Central memory CD8-positive, alpha-beta T cell (primary cell): ENCODE measurements around the gene CERS5.
"Not testable (repeated sequence)": the region's sequence is repeated elsewhere in the genome, so short reads cannot be mapped to it uniquely, and the experiment has no call there.

Source experiments
- ATAC-seq: fragments of 150-1000 bp; cut with Tn5 transposase; replicated peaks from 2 replicates; pipeline ENCODE4 v1.10.0; 2022; ENCODE audit warnings: mild to moderate bottlenecking, moderate FRiP score, moderate number of reproducible peaks; ENCODE audit not compliant: poor library complexity, severe bottlenecking; ENCODE audit errors: extremely low read depth
- DNase-seq, 2 donors: peaks; one replicate each; pipeline ENCODE4 v3.0.0; 2021; ENCODE audit warnings: low spot score in 2 of 2
- H3K27ac Mint-ChIP-seq: one replicate; pipeline ENCODE4 v1.8.0; 2022; ENCODE audit warnings: low read depth, mild to moderate bottlenecking, moderate library complexity, mixed read lengths
- H3K27me3 Mint-ChIP-seq: one replicate; pipeline ENCODE4 v1.8.0; 2022; ENCODE audit warnings: mixed read lengths
- H3K36me3 Mint-ChIP-seq: one replicate; pipeline ENCODE4 v1.8.0; 2022; ENCODE audit warnings: mild to moderate bottlenecking, moderate library complexity, mixed read lengths; ENCODE audit not compliant: insufficient read depth
- H3K4me1 Mint-ChIP-seq: one replicate; pipeline ENCODE4 v1.8.0; 2022; ENCODE audit warnings: mixed read lengths
- H3K4me3 Mint-ChIP-seq: one replicate; pipeline ENCODE4 v1.8.0; 2022; ENCODE audit warnings: mild to moderate bottlenecking, moderate library complexity, mixed read lengths
- H3K9me3 Mint-ChIP-seq: one replicate; pipeline ENCODE4 v1.8.0; 2022; ENCODE audit warnings: mixed read lengths

CERS5 gene

DNA sequence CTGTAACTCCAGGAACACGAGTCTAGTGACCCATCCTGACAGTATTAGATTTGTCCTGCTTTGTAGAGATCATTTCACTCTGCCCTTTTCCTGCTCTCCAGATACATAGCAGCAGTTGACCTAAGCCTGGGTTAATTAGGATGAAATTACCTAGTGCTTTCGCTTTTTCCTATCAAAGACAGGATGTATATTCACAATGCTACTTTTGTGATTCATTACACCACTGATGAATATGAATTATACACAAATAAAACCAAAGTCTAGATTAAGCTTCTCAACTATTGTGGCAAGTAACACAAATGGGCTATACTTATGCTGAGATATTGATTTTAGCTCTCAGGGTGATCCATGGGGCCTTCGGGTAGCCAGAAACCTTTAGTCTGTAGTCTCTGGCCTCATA is 17.9 kb downstream of the CERS5 start:
- peaks cover 11% of the 10 kb centered on the region for H3K36me3 Mint-ChIP-seq
- peaks cover 19% of the 10 kb centered on the region for H3K4me1 Mint-ChIP-seq
- no peak overlapping the region for H3K4me3 Mint-ChIP-seq
- H3K27me3 Mint-ChIP-seq, result no peaks in the 10 kb centered on the region
- ATAC-seq (no peak), DNase-seq (no peak)
- no peak overlapping the region for H3K27ac Mint-ChIP-seq
- H3K9me3 Mint-ChIP-seq, result no peaks in the 10 kb centered on the region

GRCh38 chr12:50148011-50148410 is 19.2 kb downstream of the CERS5 start:
- H3K27ac Mint-ChIP-seq, H3K9me3 Mint-ChIP-seq, DNase-seq, H3K27me3 Mint-ChIP-seq, H3K36me3 Mint-ChIP-seq, H3K4me3 Mint-ChIP-seq, ATAC-seq: not testable (repeated sequence)
- H3K4me1 Mint-ChIP-seq, result peaks cover 19% of the 10 kb centered on the region

DNA sequence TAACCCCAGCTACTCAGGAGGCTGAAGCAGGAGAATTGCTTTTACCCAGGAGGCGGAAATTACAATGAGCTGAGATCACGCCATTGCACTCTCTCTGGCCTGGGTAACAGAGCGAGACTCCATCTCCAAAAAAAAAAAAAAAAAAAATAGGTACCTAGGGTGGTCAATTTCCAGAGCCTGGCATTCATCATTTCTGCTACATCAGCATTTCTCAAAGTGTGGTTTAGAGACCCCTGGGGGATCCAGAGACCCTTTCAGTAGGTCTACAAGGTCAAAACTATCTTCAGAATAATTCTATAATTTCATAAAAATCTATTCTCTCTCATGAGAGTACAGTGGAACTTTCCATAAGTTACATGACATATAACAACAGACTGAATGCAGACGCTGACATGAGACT is 19.9 kb downstream of the CERS5 start:
- DNase-seq (no peak), ATAC-seq (no peak)
- Mint-ChIP-seq H3K27me3 (no peaks in the 10 kb centered on the region), H3K9me3 (no peaks in the 10 kb centered on the region), H3K27ac (no peak overlapping the region), H3K4me1 (peaks cover 19% of the 10 kb centered on the region), H3K36me3 (peaks cover 12% of the 10 kb centered on the region), H3K4me3 (no peak overlapping the region)

DNA sequence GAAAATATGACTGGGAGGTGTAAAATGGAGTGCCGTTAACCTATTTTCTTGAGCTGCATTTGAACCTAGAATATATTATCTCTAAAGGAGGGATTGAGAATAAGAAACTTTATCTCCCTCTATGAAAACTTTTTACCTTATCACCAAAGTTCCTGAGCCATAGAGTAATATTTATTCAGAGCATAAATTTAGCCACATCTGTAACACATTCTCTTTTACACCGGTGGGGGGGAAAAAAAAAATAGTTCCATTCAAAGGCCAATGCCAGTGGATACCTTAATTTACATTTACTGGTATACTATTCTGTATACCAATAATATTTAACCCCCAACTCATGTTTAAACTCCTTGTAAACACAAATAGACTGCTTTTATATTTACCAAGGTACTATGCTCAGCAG is 21.7 kb downstream of the CERS5 start:
- Mint-ChIP-seq H3K27me3 (no peaks in the 10 kb centered on the region), H3K36me3 (peaks cover 24% of the 10 kb centered on the region), H3K4me3 (no peak overlapping the region), H3K4me1 (peaks cover 6% of the 10 kb centered on the region), H3K27ac (no peak overlapping the region), H3K9me3 (no peaks in the 10 kb centered on the region)
- DNase-seq (no peak), ATAC-seq (no peak)

GRCh38 chr12:50142993-50143392 is 24.2 kb downstream of the CERS5 start:
- H3K36me3 Mint-ChIP-seq, result peaks cover 29% of the 10 kb centered on the region
- H3K4me1 Mint-ChIP-seq, result peaks cover 6% of the 10 kb centered on the region
- no peaks in the 10 kb centered on the region for H3K9me3 Mint-ChIP-seq
- DNase-seq (no peak), ATAC-seq (no peak)
- no peak overlapping the region for H3K27ac Mint-ChIP-seq
- H3K27me3 Mint-ChIP-seq, result no peaks in the 10 kb centered on the region
- H3K4me3 Mint-ChIP-seq, result no peak overlapping the region

DNA sequence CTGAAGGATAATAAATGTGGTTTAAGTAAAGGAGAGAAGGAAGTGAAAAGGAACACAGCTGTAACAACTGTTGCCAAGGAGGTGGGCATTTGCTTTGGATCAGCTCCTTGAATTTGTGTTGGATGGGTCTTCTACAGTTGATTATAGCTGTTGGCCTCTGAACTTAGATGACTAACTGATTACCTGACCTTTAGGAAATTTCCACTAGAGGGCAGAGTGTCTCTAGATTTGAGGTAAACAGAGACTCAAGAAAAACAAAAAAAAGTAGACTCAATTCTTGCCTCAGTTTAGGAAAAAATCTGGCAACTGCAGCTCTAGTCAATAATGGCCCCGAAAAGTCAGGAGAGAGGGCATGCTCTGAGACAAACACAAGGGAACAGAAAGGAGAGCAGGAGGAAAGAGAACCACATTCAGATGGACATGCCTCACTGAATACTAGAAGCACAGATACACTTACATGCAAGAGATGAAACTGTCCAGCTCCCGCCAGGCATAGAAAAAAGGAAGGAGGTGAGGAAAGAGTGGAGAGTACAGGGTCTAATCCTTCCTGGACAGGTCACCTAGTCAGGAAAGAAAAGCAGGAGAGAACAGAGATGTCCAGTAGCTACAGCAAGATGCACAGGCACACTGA is 34.5 kb downstream of the CERS5 start:
- Mint-ChIP-seq H3K4me3 (no peak overlapping the region), H3K36me3 (peaks cover 68% of the 10 kb centered on the region), H3K9me3 (no peaks in the 10 kb centered on the region), H3K27ac (no peak overlapping the region), H3K27me3 (no peaks in the 10 kb centered on the region), H3K4me1 (peaks cover 35% of the 10 kb centered on the region)
- DNase-seq, result no peak
- peak; percentile 36 for ATAC-seq

DNA sequence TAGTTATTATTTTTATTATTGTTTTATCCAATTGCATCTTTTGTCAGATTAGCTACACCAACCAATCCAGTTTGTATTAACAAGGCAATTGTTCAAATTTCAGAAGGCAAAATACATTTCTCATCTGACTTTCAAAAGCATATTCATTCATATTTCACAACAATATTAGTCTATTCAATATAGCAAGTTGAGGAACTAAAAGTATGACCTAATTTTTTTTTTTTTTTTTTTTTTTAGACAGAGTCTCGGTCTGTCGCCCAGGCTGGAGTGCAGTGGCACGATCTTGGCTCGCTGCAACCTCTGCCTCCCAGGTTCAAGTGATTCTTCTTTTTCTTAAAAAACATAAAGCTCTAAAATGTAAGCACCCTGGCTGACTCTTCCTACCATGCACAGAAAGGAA is 37.9 kb downstream of the CERS5 start:
- H3K27ac Mint-ChIP-seq, result no peak overlapping the region
- no peaks in the 10 kb centered on the region for H3K27me3 Mint-ChIP-seq
- H3K36me3 Mint-ChIP-seq, result peaks cover 73% of the 10 kb centered on the region
- H3K4me3 Mint-ChIP-seq, result no peak overlapping the region
- DNase-seq (no peak), ATAC-seq (no peak)
- H3K9me3 Mint-ChIP-seq, result no peaks in the 10 kb centered on the region
- H3K4me1 Mint-ChIP-seq, result peaks cover 46% of the 10 kb centered on the region

- peaks cover 72% of the 10 kb centered on the region for H3K36me3 Mint-ChIP-seq
Measured at GRCh38 chr12:50127546-50127945, 39.6 kb downstream of the CERS5 start.

GRCh38 chr12:50123203-50123602 is 44.0 kb downstream of the CERS5 start:
- H3K27me3 Mint-ChIP-seq, result no peaks in the 10 kb centered on the region
- no peaks in the 10 kb centered on the region for H3K9me3 Mint-ChIP-seq
- peaks cover 34% of the 10 kb centered on the region for H3K4me1 Mint-ChIP-seq
- ATAC-seq (no peak), DNase-seq (no peak)
- no peak overlapping the region for H3K27ac Mint-ChIP-seq
- H3K4me3 Mint-ChIP-seq, result no peak overlapping the region
- peaks cover 54% of the 10 kb centered on the region for H3K36me3 Mint-ChIP-seq

More at GRCh38 chr12:50127546-50127945, 39.6 kb downstream of the CERS5 start:
- Mint-ChIP-seq H3K4me3 (no peak overlapping the region), H3K9me3 (no peaks in the 10 kb centered on the region), H3K4me1 (peaks cover 42% of the 10 kb centered on the region), H3K27ac (no peak overlapping the region), H3K27me3 (no peaks in the 10 kb centered on the region)
- no peak for DNase-seq
- no peak for ATAC-seq

GRCh38 chr12:50121641-50122040 is 45.5 kb downstream of the CERS5 start:
- DNase-seq (no peak), ATAC-seq (no peak)
- H3K36me3 Mint-ChIP-seq, result peaks cover 53% of the 10 kb centered on the region
- H3K4me3 Mint-ChIP-seq, result no peak overlapping the region
- H3K27ac Mint-ChIP-seq, result no peak overlapping the region
- H3K27me3 Mint-ChIP-seq, result no peaks in the 10 kb centered on the region
- H3K9me3 Mint-ChIP-seq, result no peaks in the 10 kb centered on the region
- peaks cover 42% of the 10 kb centered on the region for H3K4me1 Mint-ChIP-seq

- Mint-ChIP-seq H3K4me1 (peaks cover 48% of the 10 kb centered on the region), H3K27me3 (no peaks in the 10 kb centered on the region), H3K36me3 (peaks cover 48% of the 10 kb centered on the region), H3K4me3 (no peak overlapping the region), H3K9me3 (no peaks in the 10 kb centered on the region), H3K27ac (no peak overlapping the region)
- ATAC-seq (no peak), DNase-seq (no peak)
Measured at GRCh38 chr12:50120953-50121352, 46.2 kb downstream of the CERS5 start.

- Mint-ChIP-seq H3K9me3 (no peaks in the 10 kb centered on the region), H3K36me3 (peaks cover 48% of the 10 kb centered on the region), H3K4me1 (peaks cover 48% of the 10 kb centered on the region), H3K27me3 (no peaks in the 10 kb centered on the region), H3K27ac (no peak overlapping the region), H3K4me3 (no peak overlapping the region)
- ATAC-seq, result no peak
- DNase-seq, result no peak
Measured at GRCh38 chr12:50120521-50120920, 46.6 kb downstream of the CERS5 start.

GRCh38 chr12:50119387-50119786 is 47.8 kb downstream of the CERS5 start:
- H3K36me3 Mint-ChIP-seq, result peaks cover 47% of the 10 kb centered on the region
- H3K27me3 Mint-ChIP-seq, result no peaks in the 10 kb centered on the region
- no peak overlapping the region for H3K27ac Mint-ChIP-seq
- DNase-seq, result no peak
- no peaks in the 10 kb centered on the region for H3K9me3 Mint-ChIP-seq
- peaks cover 42% of the 10 kb centered on the region for H3K4me1 Mint-ChIP-seq
- no peak overlapping the region for H3K4me3 Mint-ChIP-seq
- ATAC-seq, result no peak
